HG02763 (cell line): Measurements from ENCODE around the gene PRM2.
"Not testable (repeated sequence)": the region's sequence is repeated elsewhere in the genome, so short reads cannot be mapped to it uniquely, and the experiment has no call there.

Experiments used
- ATAC-seq: cut with Tn5 transposase; IDR thresholded peaks from one replicate; pipeline ENCODE4 v1.9.1; 2021; ENCODE audit warnings: mild to moderate bottlenecking, moderate library complexity; ENCODE audit not compliant: unreplicated experiment

The PRM2 gene

GRCh38 chr16:11307639-11308492 lies 31.6 kb upstream of the PRM2 start:
- no peak for ATAC-seq

GRCh38 chr16:11306997-11307638 lies 30.8 kb upstream of the PRM2 start:
- no peak for ATAC-seq

- ATAC-seq: no peak
Measured at GRCh38 chr16:11306381-11306780, 30.1 kb upstream of the PRM2 start.

- no peak for ATAC-seq
Measured at GRCh38 chr16:11303405-11304138, 27.3 kb upstream of the PRM2 start.

- ATAC-seq: no peak
Measured at GRCh38 chr16:11302977-11303376, 26.7 kb upstream of the PRM2 start.

- ATAC-seq: no peak
Measured at GRCh38 chr16:11301645-11302501, 25.6 kb upstream of the PRM2 start.

GRCh38 chr16:11300560-11300892 lies 24.2 kb upstream of the PRM2 start:
- no peak for ATAC-seq

GRCh38 chr16:11299865-11300559 lies 23.7 kb upstream of the PRM2 start:
- ATAC-seq: no peak

GRCh38 chr16:11298950-11299547 lies 22.8 kb upstream of the PRM2 start:
- not testable (repeated sequence) for ATAC-seq

- ATAC-seq: no peak
Measured at GRCh38 chr16:11298143-11298900, 22.0 kb upstream of the PRM2 start.

- peak; percentile 70 for ATAC-seq
Measured at GRCh38 chr16:11297492-11298142, 21.3 kb upstream of the PRM2 start.

- ATAC-seq: peak; percentile 26
Measured at GRCh38 chr16:11296706-11297491, 20.6 kb upstream of the PRM2 start.

- ATAC-seq: no peak
Measured at GRCh38 chr16:11296351-11296705, 20.0 kb upstream of the PRM2 start.

GRCh38 chr16:11295672-11296071 lies 19.4 kb upstream of the PRM2 start:
- ATAC-seq: no peak

- ATAC-seq: no peak
Measured at GRCh38 chr16:11292076-11292748, 15.9 kb upstream of the PRM2 start.

GRCh38 chr16:11291091-11291703 lies 14.9 kb upstream of the PRM2 start:
- no peak for ATAC-seq
